GM19099 (cell line): ENCODE data around the gene PDLIM1.

Source experiments
- POLR2A ChIP-seq: IDR thresholded peaks from 3 replicates; pipeline ENCODE4 v1.6.1; 2011; ENCODE audit warnings: low read depth; ENCODE audit not compliant: insufficient read length; ENCODE audit errors: extremely low read depth

PDLIM1 gene

DNA sequence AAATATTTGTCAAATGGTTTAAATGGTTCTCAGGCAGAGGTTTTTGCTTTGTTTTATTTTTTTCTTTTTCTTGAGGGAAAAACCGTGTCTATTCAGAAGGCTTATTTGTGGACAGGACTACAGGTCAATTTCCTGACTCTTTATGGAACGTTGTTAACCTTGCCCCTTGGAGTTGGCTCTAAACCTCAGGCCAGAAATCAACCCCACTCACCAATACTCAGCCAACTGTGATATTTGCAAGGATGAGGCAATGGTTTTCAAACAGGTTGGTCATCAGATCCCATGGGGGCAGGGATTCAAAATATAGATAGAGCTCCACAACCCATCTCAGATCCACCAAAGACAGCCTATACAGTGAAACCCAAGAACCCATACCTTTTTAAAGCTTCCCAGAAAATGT, 10.2 kb downstream of the PDLIM1 start:
- TF ChIP-seq POLR2A, result no peak

DNA sequence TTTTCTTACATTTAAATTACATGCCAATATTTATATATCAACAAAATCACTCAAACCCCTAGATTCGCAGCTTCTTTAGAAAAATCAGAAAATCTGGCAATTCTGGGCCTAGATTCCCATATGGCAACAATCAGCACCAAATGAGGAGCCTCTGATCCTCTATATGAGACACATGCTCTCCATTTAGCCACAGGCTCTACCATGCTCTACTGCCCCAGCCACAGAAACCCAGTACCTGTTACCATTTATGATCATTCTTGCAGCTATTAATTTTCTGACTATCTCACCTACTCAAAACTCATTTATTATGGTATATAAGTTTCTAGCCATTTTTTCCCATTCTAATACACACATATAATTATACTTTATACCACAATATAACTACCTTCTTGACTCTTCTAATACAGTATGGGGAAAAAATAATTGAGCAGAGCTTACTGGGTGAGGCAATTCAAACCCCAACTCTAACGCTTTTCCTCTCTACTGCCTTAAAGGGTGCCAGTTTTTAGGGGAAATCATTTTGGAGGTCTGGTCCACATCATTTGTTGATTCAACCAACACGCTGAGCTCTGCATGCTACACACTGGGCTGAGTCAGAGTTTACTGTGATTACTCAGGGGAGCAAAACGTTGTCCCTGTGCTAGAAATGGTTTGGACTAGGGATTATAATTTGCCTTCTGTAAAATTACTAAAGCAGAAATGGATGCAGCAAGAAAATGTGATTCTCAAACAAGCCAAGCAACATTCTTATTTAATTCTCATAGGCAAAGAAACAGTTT, 11.6 kb downstream of the PDLIM1 start:
- TF ChIP-seq POLR2A, result no peak

DNA sequence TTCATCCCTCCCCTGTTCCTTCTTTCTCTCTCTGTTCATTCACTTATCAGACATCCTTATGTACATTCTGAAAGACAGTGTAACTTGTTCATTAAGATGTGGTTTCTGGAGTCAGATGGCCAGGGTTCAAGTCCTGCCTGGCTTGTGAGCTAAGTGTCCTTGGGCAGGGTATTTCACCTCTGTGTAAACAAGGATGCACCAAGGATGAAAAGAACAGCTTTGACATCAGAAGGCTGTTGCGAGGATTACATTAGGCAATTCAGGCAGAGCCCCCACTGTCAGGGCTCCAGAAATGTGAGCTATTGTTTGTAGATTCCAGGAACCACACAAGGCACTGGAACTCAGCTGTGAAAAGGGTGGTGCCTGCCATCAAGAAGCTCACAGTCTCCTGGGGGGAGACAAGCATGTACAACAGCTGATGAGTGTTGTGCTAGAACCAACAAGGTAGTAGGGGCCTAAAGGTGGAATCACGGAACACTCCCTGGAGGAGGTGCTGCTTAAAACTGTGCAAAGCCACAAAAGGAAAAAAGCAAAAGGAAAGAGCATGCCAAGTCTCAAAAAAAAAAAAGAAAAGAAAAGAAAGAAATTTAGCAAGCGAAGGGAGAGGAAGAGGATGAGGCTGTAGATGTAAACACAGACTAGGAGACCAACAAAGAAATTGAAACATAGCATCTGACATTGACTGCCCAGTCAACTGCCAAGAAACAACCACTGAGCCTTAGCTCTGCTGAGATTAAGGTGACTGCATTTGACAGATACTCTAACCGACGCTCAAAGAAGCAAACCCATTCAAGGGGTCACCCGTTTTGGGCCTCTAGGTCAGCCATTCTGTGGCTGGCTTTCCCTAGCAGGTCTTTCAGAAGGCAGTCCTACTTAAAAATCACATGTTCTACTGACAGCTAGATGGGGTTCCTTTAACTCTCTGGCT, 12.5 kb downstream of the PDLIM1 start:
- TF ChIP-seq POLR2A, result no peak

DNA sequence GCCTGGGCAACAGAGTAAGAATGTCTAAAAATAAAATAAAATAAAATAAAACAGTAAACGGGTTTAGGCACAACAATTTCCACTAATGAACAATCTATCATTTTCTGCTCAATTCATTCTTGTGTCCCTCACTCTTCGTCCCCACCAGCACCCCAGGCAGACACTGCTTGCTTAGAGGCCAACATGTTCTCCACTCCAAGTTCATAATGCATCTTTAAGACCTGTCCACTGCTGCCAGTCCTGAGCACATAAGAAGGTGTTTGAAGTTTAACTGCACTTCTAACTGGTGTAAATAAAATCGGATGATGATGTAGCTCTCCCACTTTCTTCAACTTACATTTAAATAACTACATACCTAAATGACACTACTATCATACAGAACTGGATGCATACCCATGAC, 13.2 kb downstream of the PDLIM1 start:
- TF ChIP-seq POLR2A, result no peak

DNA sequence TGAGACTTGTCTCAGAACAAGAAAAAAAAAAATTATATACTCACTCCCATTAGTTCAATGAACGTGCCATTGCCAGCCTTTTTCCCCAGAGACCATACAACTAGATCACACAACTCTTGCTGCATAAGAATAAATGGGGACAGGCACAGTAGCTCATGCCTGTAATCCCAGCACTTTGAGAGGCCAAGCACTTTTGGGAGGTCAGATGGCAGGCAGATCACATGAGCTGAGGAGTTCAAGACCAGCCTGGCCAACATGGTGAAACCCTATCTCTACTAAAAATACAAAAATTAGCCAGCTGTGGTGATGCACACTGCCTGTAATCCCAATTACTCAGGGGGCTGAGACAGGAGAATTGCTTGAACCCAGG, 13.6 kb downstream of the PDLIM1 start:
- no peak for TF ChIP-seq POLR2A

DNA sequence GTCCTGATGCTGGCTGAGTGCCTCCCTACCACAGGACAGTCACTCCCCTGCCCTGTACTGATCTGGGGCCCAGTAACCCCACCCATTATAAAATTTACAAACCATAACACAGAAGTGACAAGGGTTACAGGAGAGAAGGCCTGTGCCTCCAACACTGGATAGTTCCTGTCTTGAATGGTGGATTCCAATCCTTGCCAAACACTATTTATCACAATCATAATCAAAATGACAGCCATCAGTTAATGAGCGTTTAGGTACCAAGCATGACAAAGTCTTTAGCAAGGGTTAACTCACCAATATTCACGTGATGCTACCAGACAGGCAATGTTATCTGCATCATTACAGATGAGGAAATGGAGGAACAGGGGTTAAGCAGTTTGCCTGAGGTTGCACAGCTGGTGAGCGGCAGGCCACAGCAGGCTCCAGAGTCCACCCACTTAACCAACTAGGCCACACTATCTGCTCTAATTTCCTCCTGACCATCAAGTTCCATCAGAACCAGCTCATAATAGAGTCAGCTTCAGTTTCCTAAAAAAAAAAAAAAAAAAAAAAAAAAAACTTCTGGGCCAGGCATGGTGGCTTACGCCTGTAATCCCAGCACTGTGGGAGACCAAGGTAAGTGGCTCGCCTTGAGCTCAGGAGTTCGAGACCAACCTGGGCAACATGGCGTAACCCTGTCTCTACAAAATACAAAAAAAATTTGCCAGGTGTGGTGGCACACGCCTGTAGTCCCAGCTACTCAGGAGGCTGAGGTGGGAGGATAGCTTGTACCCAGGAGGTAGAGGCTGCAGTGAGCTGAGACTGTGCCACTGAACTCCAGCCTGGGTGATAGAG, 14.2 kb downstream of the PDLIM1 start:
- TF ChIP-seq POLR2A, result no peak

DNA sequence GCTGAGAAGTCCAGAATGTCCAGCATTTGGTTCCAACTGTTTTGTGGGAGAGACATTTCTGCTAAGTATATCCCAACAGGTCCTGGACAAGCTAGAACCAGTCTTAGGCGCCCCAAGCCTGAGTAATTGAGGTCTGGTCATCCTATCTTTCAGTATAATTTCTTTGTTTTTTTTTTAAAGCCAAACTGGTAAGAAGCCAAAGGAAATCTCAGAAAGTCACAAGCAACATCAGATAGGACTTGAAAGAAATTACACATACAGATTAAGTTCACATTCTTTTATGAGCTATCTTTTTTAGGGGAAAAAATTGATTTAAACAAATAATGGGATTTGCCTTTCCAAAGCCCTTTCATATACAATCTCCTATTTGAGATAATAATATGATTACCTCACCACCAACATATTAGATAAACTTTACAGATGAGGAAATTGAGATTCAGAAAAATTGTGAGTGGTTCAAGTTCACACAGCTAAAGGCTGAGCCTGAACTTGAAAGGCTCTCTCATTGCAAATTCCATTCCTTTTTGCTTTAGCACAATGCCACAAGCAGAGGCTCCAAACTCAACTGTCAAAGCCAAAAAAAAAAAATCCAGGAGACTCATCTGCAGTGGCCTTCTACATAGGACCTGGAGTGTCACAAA, 15.0 kb downstream of the PDLIM1 start:
- TF ChIP-seq POLR2A, result no peak

DNA sequence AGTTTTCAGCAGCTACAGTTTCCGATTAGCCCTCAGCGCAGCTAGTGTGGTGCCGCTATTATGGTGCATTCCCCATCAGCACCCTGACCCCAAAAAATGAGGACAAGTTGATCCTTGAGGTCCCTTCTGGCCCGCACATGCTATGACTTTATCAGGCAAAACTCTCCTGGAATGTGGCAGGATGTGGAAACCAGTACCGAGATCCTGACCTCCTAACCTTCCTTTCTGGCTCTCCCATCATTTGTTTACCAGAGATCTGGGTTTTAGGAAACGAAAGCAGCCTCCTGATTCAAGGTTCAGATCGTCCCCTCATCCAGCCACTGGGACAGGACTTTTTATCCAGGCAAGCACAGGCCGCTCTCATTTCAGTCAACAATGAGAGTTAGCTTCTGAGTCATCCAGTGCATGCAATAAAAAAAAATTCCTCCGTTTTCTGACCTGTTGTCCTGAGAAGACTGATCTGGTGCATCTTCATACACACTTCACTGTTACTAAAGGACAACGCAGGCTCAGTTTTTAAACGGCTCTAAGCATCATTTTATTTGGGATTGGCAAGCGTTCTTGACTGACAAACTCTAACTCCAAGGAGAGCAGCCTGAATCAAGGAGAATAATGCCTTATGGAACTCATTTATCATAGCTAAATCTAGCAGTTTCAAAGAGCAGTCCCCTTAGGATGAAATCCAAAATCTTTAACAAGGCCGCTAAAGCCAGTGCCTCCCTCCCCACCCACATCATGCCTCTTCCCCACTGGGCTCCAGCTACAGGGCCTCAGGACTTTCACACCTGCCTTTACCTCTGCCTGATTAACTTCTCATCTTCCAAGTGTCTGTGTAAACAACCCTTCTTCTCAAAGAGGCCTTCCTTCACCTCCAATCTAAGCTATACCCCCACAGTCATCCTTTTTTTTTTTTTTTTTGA, 17.1 kb downstream of the PDLIM1 start:
- no peak for TF ChIP-seq POLR2A

DNA sequence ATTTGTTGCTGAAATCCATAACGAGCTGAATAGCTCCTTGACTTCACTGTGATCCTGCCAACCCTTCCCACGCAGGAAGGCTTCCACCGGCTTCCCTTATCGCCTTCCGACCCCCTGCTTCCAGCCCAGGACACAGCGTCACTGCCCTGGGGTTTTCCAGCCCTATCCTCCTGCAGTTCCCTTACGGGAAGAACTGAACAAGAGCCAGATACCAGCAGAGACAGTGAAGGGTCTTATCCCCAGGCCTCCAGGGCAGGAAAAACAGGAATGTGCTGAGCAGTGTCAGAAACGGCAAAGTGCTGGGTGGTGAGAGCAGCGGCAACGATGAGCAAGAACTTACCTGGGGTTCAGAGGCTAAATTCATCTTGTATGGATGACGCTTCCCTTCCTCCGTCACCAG, 22.4 kb downstream of the PDLIM1 start:
- no peak for TF ChIP-seq POLR2A

DNA sequence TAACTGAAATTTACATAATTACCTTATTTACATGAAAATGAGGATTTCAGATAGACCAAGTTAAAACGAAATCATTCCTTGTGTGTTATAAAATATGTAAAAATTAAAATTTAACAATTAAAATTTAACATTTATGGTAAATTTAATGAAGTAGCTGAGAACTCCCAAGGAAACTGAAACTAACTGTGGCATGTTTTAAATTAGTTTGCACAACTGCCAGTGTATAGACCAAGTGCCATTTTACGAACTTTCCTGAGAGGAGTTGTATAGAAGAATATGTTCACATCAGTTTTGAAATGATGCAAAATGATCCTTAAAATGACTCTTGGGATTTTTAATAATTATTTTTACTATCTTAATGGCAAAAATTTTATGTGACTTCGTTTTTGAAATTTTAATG, 23.6 kb downstream of the PDLIM1 start:
- no peak for TF ChIP-seq POLR2A

DNA sequence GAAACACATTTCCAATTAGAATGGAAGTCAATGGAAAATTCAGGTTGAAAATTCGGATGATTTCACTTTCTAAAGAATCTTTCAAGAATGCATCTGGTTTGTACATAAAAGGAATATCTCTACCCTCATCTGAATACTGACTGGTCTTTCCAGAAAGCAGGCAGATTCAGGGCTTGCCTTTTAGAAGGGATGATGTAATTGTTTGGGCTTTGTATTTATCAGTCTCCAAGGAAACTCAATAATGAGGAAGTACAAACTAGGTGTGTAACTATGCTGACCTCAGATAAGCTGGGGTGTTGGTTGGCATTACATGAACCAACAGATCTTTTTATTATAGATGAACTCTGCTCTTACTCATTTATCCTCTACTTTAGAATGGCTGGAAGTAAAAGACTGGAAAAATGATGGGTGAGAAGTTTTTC, 24.1 kb downstream of the PDLIM1 start:
- no peak for TF ChIP-seq POLR2A

DNA sequence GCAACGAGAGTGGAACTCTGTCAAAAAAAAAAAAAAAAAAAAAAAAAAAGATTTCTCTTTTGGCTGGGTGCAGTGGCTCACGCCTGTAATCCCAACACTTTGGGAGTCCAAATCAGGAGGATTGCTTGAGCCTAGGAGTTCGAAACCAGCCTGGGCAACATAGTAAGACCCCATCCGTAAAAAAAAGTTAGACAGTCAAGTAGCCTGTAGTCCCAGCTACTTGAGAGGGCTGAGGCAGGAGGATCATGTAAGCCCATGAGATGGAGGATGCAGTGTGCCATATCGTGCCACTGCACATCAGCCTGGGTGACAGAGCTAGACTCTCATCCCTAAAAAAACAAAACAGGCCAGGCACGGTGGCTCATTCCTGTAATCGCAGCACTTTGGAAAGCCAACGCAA, 25.2 kb downstream of the PDLIM1 start:
- no peak for TF ChIP-seq POLR2A

DNA sequence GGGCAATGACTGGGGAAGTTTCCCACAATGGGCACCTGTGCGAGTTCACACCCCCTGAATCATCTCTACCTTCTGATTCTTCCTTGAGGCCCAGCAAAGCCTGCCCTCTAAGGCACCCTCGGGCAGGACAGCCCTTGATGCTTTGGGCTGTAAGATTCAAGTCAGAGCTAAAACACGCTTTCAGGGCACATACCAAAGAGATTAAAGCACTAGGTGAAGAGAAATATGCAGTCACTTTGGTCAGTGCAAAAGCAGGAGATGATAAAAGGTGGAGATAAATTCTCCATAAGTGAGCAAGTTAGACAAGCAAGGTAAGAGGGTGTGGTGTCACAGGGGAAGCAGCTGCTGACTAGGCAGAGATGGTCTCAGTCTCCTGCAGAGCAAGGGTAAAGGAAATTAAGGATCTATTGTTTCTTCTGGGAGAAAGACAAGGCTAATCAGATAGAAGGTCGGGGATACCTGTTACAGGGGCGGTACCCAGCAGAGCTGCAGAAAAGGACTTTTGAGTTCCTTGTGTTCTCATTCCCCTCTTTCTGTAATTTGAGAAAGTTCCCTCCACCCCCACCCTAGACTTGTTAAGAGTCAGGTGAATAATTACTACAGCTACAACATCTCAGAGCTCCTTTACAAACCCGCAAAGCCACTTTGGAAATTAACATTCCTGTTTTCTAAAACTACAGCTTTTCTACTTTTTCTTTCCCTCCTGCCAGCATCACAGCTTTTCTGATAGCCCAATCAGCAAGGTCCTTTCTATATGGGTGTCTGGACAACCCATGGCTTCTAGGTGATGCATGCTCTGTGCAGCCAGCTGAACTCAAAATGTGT, 26.4 kb downstream of the PDLIM1 start:
- TF ChIP-seq POLR2A, result no peak
